Panc1 (cell line): ENCODE data around the gene SLAMF1. TPM values are rescaled to one million over a fixed set of nuclear protein-coding genes. Genes with fewer than 3 reads are reported as not detected.

ENCODE experiments used
- ATAC-seq: fragments of 200-7000 bp; cut with Tn5 transposase; 2 replicates; pipeline ENCODE4 v1.9.1; 2020; ENCODE audit warnings: mild to moderate bottlenecking, moderate library complexity
- BruUV-seq: library from RNA; stranded (reverse); fragments of 400-500 nt; replicated peaks from 2 replicates; lab custom pipeline; 2021; lab: Mats Ljungman, UMichigan
- CTCF ChIA-PET: fragments of 300-600 bp; sonication (Branson Sonifier 250); formaldehyde crosslinking; loops from one replicate; lab custom pipeline; 2022; ENCODE audit warnings: antibody characterized with exemption; lab: Charles Lee
- POLR2A ChIA-PET: fragments of 300-600 bp; sonication (Branson Sonifier 250); formaldehyde crosslinking; loops from one replicate; lab custom pipeline; 2022; ENCODE audit warnings: antibody characterized with exemption; lab: Charles Lee
- DNase-seq: peaks from one replicate; pipeline ENCODE4 v3.0.0-alpha.2; 2010; ENCODE audit warnings: low read depth, low spot score
- H3K27ac ChIP-seq: 2 replicates; pipeline ENCODE4 v1.5.1; 2011; ENCODE audit warnings: mild to moderate bottlenecking, low read length, inconsistent platforms
- H3K27me3 ChIP-seq: fragments of 200-500 bp; sonication (Bioruptor generic); 2 replicates; pipeline ENCODE4 v1.6.0; 2014; ENCODE audit warnings: low read length, inconsistent platforms; ENCODE audit not compliant: control insufficient read depth, insufficient read depth
- H3K36me3 ChIP-seq: fragments of 200-500 bp; sonication (Bioruptor generic); 2 replicates; pipeline ENCODE4 v1.5.1; 2014; ENCODE audit warnings: inconsistent platforms, mild to moderate bottlenecking, low read length, moderate library complexity; ENCODE audit not compliant: control insufficient read depth, insufficient read depth
- H3K4me1 ChIP-seq: 2 replicates; pipeline ENCODE4 v1.5.1; 2011; ENCODE audit warnings: inconsistent platforms, mild to moderate bottlenecking, low read length, moderate library complexity; ENCODE audit not compliant: control insufficient read depth, insufficient read depth
- H3K4me3 ChIP-seq, 2 experiments: 2 replicates each; pipeline ENCODE4 v1.5.1; 2011 to 2012; ENCODE audit warnings: low read depth in 2 of 2, low read length in 2 of 2, mild to moderate bottlenecking in 2 of 2, inconsistent platforms in 1 of 2, moderate library complexity in 1 of 2
- H3K9me3 ChIP-seq: fragments of 200-500 bp; sonication (Bioruptor generic); 2 replicates; pipeline ENCODE4 v1.5.1; 2014; ENCODE audit warnings: low read depth, mild to moderate bottlenecking, inconsistent platforms, low read length, moderate library complexity; ENCODE audit not compliant: control insufficient read depth, insufficient read depth
- POLR2AphosphoS5 ChIP-seq: IDR thresholded peaks from 2 replicates; pipeline ENCODE4 v1.6.1; 2012; ENCODE audit warnings: mild to moderate bottlenecking, low read depth, low read length, moderate library complexity
- SIN3A ChIP-seq: IDR thresholded peaks from 2 replicates; pipeline ENCODE4 v1.6.1; 2012; ENCODE audit warnings: low read depth, mild to moderate bottlenecking, low read length, moderate library complexity, borderline replicate concordance; ENCODE audit not compliant: insufficient read depth
- TCF7L2 ChIP-seq: IDR thresholded peaks from 2 replicates; pipeline ENCODE4 v1.6.1; 2011; ENCODE audit warnings: mild to moderate bottlenecking, low read depth, low read length, inconsistent platforms
- in situ Hi-C: cut with HindIII; loops from 2 replicates; pipeline ENCODE4 v1.10.0; 2016; ENCODE audit warnings: low sequenced_read_pairs, low pct_unique_long_range_greater_than_20kb
- intact Hi-C: fragments of 100-400 bp; cut with micrococcal nuclease; formaldehyde crosslinking; loops from one replicate; pipeline ENCODE4 v1.10.0; 2022; ENCODE audit not compliant: unreplicated experiment
- total RNA-seq: library from RNA; stranded (reverse); gene quantifications from one replicate; pipeline ENCODE4 v1.2.1, GENCODE V29; 2021; ENCODE audit not compliant: unreplicated experiment
- TF ChIP-seq, protein P1 (sequence below): fragments of 450-650 bp; IDR thresholded peaks from 2 replicates; pipeline ENCODE4 v1.5.1; 2017; ENCODE audit warnings: mild to moderate bottlenecking
- TF ChIP-seq, protein P2 (sequence below), 2 experiments: IDR thresholded peaks; 2 replicates each; pipeline ENCODE4 v1.6.1; 2011 to 2012; ENCODE audit warnings: low read depth in 2 of 2, control low read depth in 1 of 2, low read length in 1 of 2, mild to moderate bottlenecking in 1 of 2, moderate library complexity in 1 of 2; ENCODE audit not compliant: insufficient read depth in 1 of 2

SLAMF1 gene
- total RNA-seq, 1 experiment from 2014 or later: not detected

DNA sequence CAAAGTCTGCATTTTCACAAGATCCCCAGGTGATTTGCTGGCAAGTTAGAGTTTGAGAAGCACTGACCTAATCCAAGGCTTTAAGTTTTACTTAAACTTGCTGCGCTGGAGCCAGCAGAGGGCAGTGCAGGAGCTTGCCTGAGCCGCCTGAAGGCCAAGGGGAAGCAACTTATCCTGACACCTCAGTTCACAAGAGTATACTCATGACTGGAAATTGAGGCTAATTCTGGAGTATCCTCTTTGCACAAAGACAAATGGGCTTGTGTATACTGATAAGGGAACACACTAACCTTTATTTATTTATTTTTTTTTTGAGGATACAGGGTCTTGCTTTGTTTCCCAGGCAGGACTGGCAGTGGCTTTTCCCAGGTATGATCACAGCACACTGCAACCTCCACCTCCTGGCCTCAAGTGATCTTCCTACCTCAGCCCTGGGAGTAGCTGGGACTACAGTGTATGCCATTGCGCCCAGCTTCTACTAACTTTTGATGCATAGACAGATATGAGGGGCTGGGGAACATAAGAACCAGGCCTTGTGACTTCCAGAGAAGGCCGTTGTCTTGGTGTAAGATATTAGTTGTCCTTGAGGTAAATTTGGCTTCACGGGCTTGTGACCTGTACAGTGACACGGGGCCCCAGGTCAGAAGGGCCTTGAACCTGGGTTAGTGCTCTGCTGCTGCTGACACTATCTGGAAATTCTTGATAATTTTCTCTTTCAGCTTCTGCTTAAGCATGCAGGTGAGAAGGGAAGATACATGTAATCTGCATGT lies 29.0 kb upstream of the SLAMF1 start:
- intact Hi-C loops: loop anchor here (5.0 kb wide), 1 partner anchor 276 kb away; the partner anchor contains the start of gene ITLN2
- in situ Hi-C loops: no loop called here

DNA sequence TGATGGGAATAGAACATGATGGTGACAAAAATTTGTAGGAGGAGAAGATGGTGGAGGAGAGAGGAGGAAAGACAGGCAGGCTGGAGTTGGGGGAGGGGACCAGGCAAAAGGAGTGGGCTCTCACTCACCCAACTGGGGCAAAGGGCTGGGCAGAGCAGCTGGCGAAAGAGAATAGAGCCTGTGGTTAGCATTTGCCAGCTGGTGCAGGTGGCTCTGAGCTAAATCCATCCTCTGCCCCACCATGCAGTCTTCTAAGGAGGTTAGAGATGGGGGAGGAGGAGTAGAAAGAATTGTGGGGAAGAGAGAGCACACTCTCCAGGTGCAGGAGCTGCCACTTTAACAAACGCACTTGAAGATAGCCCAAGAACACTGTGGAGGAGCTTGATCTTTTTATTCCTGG lies 27.6 kb upstream of the SLAMF1 start:
- intact Hi-C loops: no loop called here
- Histone ChIP-seq H3K4me1 (no peaks in the 10 kb centered on the region), H3K9me3 (no peaks in the 10 kb centered on the region), H3K27ac (no peak overlapping the region), H3K27me3 (peaks cover 12% of the 10 kb centered on the region; the same call in 1 of the 2 replicates), H3K36me3 (no peaks in the 10 kb centered on the region), H3K4me3 (no peak overlapping the region)
- no peak for TF ChIP-seq SIN3A
- no peak for ATAC-seq
- no peak for DNase-seq
- in situ Hi-C loops: no loop called here
- ChIA-PET CTCF (no interaction called here), POLR2A (no interaction called here)
- no TSS peak for BruUV-seq

More for the DNA sequence above, 29.0 kb upstream of the SLAMF1 start:
- Histone ChIP-seq H3K36me3 (no peaks in the 10 kb centered on the region), H3K9me3 (no peaks in the 10 kb centered on the region), H3K4me1 (no peaks in the 10 kb centered on the region), H3K4me3 (no peak overlapping the region), H3K27me3 (peaks cover 12% of the 10 kb centered on the region; the same call in 1 of the 2 replicates), H3K27ac (no peak overlapping the region)
- no peak for TF ChIP-seq SIN3A
- TF ChIP-seq, protein P1, sequence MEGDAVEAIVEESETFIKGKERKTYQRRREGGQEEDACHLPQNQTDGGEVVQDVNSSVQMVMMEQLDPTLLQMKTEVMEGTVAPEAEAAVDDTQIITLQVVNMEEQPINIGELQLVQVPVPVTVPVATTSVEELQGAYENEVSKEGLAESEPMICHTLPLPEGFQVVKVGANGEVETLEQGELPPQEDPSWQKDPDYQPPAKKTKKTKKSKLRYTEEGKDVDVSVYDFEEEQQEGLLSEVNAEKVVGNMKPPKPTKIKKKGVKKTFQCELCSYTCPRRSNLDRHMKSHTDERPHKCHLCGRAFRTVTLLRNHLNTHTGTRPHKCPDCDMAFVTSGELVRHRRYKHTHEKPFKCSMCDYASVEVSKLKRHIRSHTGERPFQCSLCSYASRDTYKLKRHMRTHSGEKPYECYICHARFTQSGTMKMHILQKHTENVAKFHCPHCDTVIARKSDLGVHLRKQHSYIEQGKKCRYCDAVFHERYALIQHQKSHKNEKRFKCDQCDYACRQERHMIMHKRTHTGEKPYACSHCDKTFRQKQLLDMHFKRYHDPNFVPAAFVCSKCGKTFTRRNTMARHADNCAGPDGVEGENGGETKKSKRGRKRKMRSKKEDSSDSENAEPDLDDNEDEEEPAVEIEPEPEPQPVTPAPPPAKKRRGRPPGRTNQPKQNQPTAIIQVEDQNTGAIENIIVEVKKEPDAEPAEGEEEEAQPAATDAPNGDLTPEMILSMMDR: peak; percentile 94
- no TSS peak for BruUV-seq
- DNase-seq (peak; percentile 42), ATAC-seq (peak; percentile 95)
- ChIA-PET POLR2A (no interaction called here), CTCF (interaction anchor here (0.7 kb wide), 1 partner anchor 67 kb away, joined by 9 read pairs; no protein-coding TSS in a partner anchor)

GRCh38 chr1:160672789-160673695 lies 26.2 kb upstream of the SLAMF1 start:
- H3K4me1 ChIP-seq: no peaks in the 10 kb centered on the region
- ChIA-PET CTCF (no interaction called here), POLR2A (no interaction called here)
- H3K27me3 ChIP-seq: 0 out of 2 replicates have a peak, but pooled peaks cover 5% of the 10 kb centered on the region
- intact Hi-C loops (no loop called here), in situ Hi-C loops (no loop called here)
- no peak overlapping the region for H3K27ac ChIP-seq
- no peaks in the 10 kb centered on the region for H3K36me3 ChIP-seq
- BruUV-seq: no TSS peak
- no peaks in the 10 kb centered on the region for H3K9me3 ChIP-seq
- no peak overlapping the region for H3K4me3 ChIP-seq
- TF ChIP-seq SIN3A (no peak), TCF7L2 (no peak), POLR2AphosphoS5 (no peak)
- TF ChIP-seq, protein P2, sequence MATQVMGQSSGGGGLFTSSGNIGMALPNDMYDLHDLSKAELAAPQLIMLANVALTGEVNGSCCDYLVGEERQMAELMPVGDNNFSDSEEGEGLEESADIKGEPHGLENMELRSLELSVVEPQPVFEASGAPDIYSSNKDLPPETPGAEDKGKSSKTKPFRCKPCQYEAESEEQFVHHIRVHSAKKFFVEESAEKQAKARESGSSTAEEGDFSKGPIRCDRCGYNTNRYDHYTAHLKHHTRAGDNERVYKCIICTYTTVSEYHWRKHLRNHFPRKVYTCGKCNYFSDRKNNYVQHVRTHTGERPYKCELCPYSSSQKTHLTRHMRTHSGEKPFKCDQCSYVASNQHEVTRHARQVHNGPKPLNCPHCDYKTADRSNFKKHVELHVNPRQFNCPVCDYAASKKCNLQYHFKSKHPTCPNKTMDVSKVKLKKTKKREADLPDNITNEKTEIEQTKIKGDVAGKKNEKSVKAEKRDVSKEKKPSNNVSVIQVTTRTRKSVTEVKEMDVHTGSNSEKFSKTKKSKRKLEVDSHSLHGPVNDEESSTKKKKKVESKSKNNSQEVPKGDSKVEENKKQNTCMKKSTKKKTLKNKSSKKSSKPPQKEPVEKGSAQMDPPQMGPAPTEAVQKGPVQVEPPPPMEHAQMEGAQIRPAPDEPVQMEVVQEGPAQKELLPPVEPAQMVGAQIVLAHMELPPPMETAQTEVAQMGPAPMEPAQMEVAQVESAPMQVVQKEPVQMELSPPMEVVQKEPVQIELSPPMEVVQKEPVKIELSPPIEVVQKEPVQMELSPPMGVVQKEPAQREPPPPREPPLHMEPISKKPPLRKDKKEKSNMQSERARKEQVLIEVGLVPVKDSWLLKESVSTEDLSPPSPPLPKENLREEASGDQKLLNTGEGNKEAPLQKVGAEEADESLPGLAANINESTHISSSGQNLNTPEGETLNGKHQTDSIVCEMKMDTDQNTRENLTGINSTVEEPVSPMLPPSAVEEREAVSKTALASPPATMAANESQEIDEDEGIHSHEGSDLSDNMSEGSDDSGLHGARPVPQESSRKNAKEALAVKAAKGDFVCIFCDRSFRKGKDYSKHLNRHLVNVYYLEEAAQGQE (IDR thresholded peaks at IDR 0.05; ENCODE audit: insufficient read depth in 1 of 2, low read depth in 2 of 2, low read length in 1 of 2): no peak
- TF ChIP-seq, protein P1: no peak
- ATAC-seq: no peak
- DNase-seq: no peak
